Tibial nerve (tissue), 4 donors: ENCODE measurements around the gene CAMK1. TPM values are rescaled to one million over a fixed set of nuclear protein-coding genes. Genes with fewer than 3 reads are reported as not detected.
A peak's percentile ranks its signal among the peaks of the same experiment; 100 is the strongest.

Source experiments
- DNase-seq, 2 donors: peaks; one replicate each; pipeline ENCODE4 v3.0.0-alpha.2; 2019; ENCODE audit warnings: low spot score in 2 of 2
- H3K27ac ChIP-seq, 4 donors: fragments of 200-600 bp; sonication (generic) in 3 of 4; one replicate each; pipeline ENCODE4 v1.5.1; 2017 to 2019; ENCODE audit warnings: mild to moderate bottlenecking in 1 of 4
- H3K27me3 ChIP-seq, 2 donors: fragments of 200-600 bp; sonication (generic) in 1 of 2; one replicate each; pipeline versions ENCODE4 v1.5.1 to v1.6.0; 2017 to 2019
- H3K36me3 ChIP-seq, 3 donors: fragments of 200-600 bp; sonication (generic); one replicate each; pipeline ENCODE4 v1.5.1; 2018 to 2019
- H3K4me1 ChIP-seq, 4 donors: fragments of 200-600 bp; sonication (generic) in 3 of 4; one replicate each; pipeline ENCODE4 v1.5.1; 2017 to 2019
- H3K4me3 ChIP-seq, 4 donors: fragments of 200-600 bp; sonication (generic) in 3 of 4; one replicate each; pipeline ENCODE4 v1.5.1; 2017 to 2019; ENCODE audit warnings: mild to moderate bottlenecking in 1 of 4, moderate library complexity in 1 of 4
- H3K9me3 ChIP-seq, 4 donors: fragments of 200-600 bp; sonication (generic) in 3 of 4; one replicate each; pipeline ENCODE4 v1.5.1; 2017 to 2019
- CTCF ChIP-seq, 5 experiments: fragments of 200-600 bp in 3 of 5; fragments of 450-650 bp in 2 of 5; sonication (generic) in 3 of 5; IDR thresholded peaks; one replicate each; pipeline ENCODE4 v1.5.1; 2016 to 2019; ENCODE audit warnings: antibody characterized with exemption in 5 of 5, mild to moderate bottlenecking in 3 of 5, moderate library complexity in 2 of 5
- EP300 ChIP-seq, 2 donors: sonication (generic); formaldehyde crosslinking; IDR thresholded peaks; one replicate each; pipeline ENCODE4 v1.6.1; 2017; ENCODE audit warnings: antibody characterized with exemption in 2 of 2, mild to moderate bottlenecking in 1 of 2
- POLR2A ChIP-seq, 2 donors: fragments of 450-650 bp; IDR thresholded peaks; one replicate each; pipeline ENCODE4 v1.6.1; 2017; ENCODE audit warnings: antibody characterized with exemption in 2 of 2, mild to moderate bottlenecking in 2 of 2, moderate library complexity in 2 of 2
- WGBS, 2 donors: methylation state at CpG; one replicate each; pipeline ENCODE4 v1.1.5; 2018; 5-methylcytosine and 5-hydroxymethylcytosine counted together
- total RNA-seq, 4 donors: library from RNA; depleted of rRNA; stranded (reverse); fragments of >200 nt; gene quantifications; one replicate each; pipeline ENCODE4 v1.1.0, GENCODE V29; 2016

The CAMK1 gene
- total RNA-seq, 4 donors from 2014 or later, result 60.3 to 94.8 (median 72.2) TPM

- WGBS, 2 donors, result 77 to 87% methylated on average over 10 of the region's 10 CpGs
These were observed 10.7 kb upstream of the CAMK1 start for GRCh38 chr3:9780458-9780812.

GRCh38 chr3:9779721-9780457 lies 10.1 kb upstream of the CAMK1 start:
- DNase-seq, result no peak
- WGBS, 2 donors, result 75 to 80% methylated on average over 8 of the region's 8 CpGs
- no peaks in the 10 kb centered on the region for H3K9me3 ChIP-seq
- peaks cover 0 to 20% (median 9%) of the 10 kb centered on the region in 4 donors for H3K4me1 ChIP-seq
- TF ChIP-seq EP300 (IDR thresholded peaks at IDR 0.05), result no peak
- TF ChIP-seq POLR2A (IDR thresholded peaks at IDR 0.05), result no peak
- no peak for TF ChIP-seq CTCF (IDR thresholded peaks at IDR 0.05)
- peak overlapping the region in 3 of 4 donors; percentile 10 to 62 (median 43) for H3K27ac ChIP-seq
- H3K27me3 ChIP-seq, result no peaks in the 10 kb centered on the region
- peaks cover 5 to 59% (median 5%) of the 10 kb centered on the region in 3 donors for H3K36me3 ChIP-seq
- H3K4me3 ChIP-seq, result no peak overlapping the region

More at GRCh38 chr3:9780458-9780812, 10.7 kb upstream of the CAMK1 start:
- peaks cover 5 to 65% (median 10%) of the 10 kb centered on the region in 3 donors for H3K36me3 ChIP-seq
- no peak overlapping the region for H3K4me3 ChIP-seq
- no peak for TF ChIP-seq EP300 (IDR thresholded peaks at IDR 0.05)
- no peak for TF ChIP-seq POLR2A (IDR thresholded peaks at IDR 0.05)
- no peak for TF ChIP-seq CTCF (IDR thresholded peaks at IDR 0.05)
- peaks cover 0 to 20% (median 9%) of the 10 kb centered on the region in 4 donors for H3K4me1 ChIP-seq
- H3K27me3 ChIP-seq, result no peaks in the 10 kb centered on the region
- no peak for DNase-seq
- H3K27ac ChIP-seq, result peak overlapping the region in 3 of 4 donors; percentile 10 to 62 (median 43)
- H3K9me3 ChIP-seq, result no peaks in the 10 kb centered on the region

GRCh38 chr3:9779075-9779593 lies 9.4 kb upstream of the CAMK1 start:
- peaks cover 4 to 52% (median 4%) of the 10 kb centered on the region in 3 donors for H3K36me3 ChIP-seq
- TF ChIP-seq EP300 (IDR thresholded peaks at IDR 0.05), result no peak
- no peak for TF ChIP-seq CTCF (IDR thresholded peaks at IDR 0.05)
- no peak for TF ChIP-seq POLR2A (IDR thresholded peaks at IDR 0.05)
- H3K27ac ChIP-seq, result peak overlapping the region in 1 of 4 donors; percentile 25
- no peak overlapping the region for H3K4me3 ChIP-seq
- DNase-seq, result no peak
- 78 to 84% methylated on average over 6 of the region's 6 CpGs for WGBS, 2 donors
- H3K9me3 ChIP-seq, result no peaks in the 10 kb centered on the region
- H3K4me1 ChIP-seq, result peaks cover 0 to 20% (median 9%) of the 10 kb centered on the region in 4 donors
- no peaks in the 10 kb centered on the region for H3K27me3 ChIP-seq

- Histone ChIP-seq H3K27me3 (no peaks in the 10 kb centered on the region), H3K9me3 (no peaks in the 10 kb centered on the region), H3K27ac (peak overlapping the region in 1 of 4 donors; percentile 25), H3K4me3 (no peak overlapping the region), H3K36me3 (peaks cover 0 to 44% (median 0%) of the 10 kb centered on the region in 3 donors), H3K4me1 (peaks cover 0 to 20% (median 9%) of the 10 kb centered on the region in 4 donors)
- WGBS, 2 donors, result 61 to 64% methylated on average over 5 of the region's 5 CpGs
- TF ChIP-seq EP300 (IDR thresholded peaks at IDR 0.05) (no peak), CTCF (IDR thresholded peaks at IDR 0.05) (no peak), POLR2A (IDR thresholded peaks at IDR 0.05) (no peak)
- no peak for DNase-seq
These were observed 8.7 kb upstream of the CAMK1 start for GRCh38 chr3:9778143-9779074.
